DMS53 (cell line): ENCODE results near the gene MGAT4A.

Source experiments
- DNase-seq: peaks from one replicate; lab custom pipeline; 2025; lab: John Stamatoyannopoulos, UW

Gene MGAT4A

DNA sequence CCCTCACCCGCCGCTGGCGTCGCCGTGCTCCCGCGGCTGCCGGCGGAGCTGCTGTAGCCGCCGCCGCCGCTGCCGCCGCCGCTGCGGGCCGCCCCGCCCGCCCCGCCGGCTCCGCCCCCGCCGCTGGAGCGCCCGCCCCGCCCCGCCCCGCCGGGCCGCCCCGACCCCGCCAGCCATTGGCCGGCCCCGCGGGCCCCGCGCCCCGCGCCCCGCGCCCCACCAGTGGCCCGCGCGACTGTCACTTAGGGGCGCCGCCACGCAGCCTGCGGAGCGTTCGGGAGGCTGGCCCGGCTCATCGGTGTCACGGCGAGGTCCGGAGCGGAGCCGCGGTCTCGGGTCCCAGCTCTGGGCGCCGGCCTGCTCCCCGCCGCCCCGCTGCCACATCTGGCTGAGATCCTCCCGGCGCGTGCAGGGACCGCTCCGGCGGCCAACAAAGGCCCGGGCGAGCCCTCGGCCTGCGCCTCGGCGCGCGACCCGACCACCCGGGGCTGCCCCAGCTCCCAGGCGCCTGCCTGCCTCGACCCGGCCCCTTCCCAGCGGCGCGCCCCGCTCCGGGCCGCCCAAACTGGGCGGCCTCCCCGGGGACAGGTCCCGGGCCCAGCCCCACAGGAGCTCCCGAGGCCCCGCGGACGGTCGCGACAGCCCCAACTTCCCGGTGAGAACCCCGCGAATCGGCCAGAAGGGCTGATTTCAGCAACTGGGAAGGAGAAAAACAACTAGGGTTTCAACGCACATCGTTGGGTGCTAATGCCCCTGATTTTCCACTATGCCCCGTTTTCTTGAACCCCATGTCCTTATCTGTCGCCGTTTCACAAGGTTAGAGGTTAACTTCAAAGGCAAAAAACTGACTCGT lies at the start of gene MGAT4A:
MGAT4A (minus strand) TSS at position 92 of the 853 bp plus-strand sequence. CDS start 4,800 bp downstream, outside the sequence.
- DNase-seq = peak; percentile 97

DNA sequence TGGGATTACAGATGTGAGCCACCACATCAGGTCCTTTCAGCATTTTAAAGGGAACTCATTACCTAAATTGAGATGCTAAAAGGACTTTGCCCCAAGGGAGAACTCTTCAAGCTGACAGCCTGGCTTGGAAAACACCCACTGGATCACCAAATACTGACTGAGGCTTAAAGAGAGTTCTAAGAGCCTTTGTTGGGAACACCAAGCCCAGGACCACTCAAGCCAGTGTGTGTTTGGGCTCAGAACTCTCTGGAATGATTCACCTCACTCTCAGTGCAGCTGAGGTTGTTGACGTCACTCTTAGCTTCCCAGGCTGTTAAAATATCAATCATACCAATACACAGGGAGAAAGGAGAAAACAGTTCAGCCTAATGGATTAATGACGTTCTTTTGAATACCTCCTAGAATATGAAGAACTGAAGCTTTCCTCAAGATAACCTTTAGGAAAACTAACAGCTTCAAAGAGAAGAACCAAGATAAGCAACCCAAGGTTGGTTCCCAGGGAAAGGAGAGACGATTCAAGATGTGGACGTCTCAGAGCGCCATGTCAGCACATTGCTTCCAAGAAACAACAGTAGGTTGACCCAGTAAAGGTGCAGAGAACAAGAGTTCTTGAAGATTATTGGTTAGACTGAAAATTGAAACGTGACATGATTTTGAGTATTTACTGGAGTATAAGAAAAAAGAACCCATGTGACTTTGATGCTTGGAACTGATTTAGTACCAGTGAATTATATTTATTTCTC lies 48.0 kb upstream of the MGAT4A start:
- no peak for DNase-seq

GRCh38 chr2:98778151-98778550 lies 47.2 kb upstream of the MGAT4A start:
- DNase-seq = no peak

DNA sequence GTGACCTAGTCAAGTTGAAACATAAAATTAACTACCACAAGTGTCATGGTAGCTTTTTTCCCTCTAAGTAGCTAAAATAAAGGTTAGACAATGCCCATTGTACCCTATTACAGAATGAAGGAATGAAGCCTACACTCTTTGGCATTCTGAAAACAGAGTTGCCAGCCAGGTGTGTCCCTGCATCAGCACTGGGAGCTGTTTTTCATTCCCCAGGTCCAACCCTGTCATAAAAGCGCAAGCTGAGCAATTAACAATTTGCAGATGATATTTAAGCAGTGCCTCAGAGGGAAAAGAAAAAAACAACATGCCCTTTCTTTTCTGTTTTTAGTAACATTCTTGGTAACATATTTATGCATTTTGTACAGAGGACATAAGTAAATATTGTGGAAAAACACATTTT lies 46.8 kb upstream of the MGAT4A start:
- DNase-seq = no peak

GRCh38 chr2:98777076-98777475 lies 46.1 kb upstream of the MGAT4A start:
- no peak for DNase-seq

GRCh38 chr2:98776136-98776535 lies 45.2 kb upstream of the MGAT4A start:
- no peak for DNase-seq

DNA sequence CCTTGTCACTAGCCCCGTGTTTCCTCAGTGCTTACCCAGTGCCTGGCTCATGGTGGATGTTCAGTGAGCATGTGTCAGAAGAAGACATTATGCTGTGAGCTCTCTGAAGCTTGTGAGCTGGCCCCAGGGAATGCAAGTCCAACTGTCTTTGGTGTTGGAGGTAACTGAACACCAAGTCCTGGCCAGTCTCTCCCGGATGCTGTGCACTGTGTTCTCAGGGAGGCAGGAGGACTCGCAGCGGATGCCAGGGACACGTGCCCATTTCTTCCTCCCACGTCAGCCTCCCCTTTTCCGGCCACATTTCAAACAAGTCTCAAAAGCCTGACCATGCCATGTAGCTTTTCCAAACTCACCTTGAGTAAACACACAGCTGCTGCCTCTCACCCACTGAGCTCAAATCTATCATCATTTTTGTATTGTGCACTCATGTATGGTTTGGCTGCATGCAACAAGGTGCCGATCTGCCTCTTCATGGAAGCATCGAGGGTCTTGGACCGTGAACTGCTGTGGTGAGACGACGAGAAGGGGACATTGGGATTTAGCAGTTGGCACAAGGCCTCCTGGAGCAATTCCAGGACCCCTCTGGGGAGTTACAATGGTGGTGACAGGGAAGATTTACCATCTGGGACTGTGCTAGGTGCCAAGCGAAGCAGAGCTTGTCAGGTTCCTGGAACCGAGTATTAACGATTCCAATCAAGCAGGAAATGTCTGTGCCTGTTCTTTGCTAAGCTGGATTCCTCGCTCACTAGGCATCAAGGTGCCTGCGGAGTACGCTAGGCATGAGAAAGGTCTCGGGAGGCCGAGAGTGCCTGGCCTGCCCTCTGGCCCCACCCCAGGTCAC lies 44.4 kb upstream of the MGAT4A start:
- no peak for DNase-seq

- DNase-seq = no peak
Observed at GRCh38 chr2:98773907-98774306, 43.0 kb upstream of the MGAT4A start.

- DNase-seq = no peak
Observed at GRCh38 chr2:98773169-98773568, 42.2 kb upstream of the MGAT4A start.

- no peak for DNase-seq
Observed at GRCh38 chr2:98772536-98772935, 41.6 kb upstream of the MGAT4A start.

DNA sequence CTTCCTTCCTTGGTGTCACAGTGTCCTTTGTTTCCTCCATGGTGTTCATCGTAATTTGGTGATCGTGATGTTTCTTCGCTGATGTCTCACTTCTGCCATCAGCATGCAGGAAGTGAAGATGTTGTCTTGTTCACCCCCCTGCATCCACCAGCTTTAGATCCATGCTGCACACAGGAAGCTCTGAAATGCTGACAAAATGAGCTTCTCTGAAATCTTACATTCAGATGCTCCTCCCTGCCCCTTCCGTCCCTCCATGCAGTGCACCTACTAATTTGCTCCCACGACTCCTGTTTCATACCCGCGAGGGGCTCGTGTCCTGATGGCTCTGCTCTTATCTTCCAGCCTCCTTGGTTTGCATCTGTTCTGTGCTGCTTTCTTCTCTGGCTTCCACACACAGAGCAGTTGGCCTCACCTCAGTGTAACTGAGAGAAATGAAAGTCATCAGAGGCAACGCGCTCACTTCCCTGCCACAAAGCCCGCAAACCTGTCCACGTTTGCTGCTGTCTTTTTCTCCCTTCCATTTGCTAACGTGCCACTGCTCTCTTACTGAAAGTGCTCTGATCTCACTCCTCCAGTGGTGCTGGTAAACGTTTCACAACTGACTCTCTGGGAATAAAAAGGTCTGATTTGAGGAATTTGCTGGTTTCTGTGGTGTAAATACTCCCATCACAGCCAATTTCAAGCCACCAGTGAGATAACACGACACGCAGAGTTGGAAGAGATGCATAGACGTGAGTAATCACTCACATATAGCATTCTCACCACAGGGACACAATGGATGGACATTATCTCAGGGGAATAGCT lies 41.0 kb upstream of the MGAT4A start:
- DNase-seq = no peak

GRCh38 chr2:98771264-98771663 lies 40.3 kb upstream of the MGAT4A start:
- DNase-seq = no peak

- DNase-seq = peak; percentile 100
Observed at GRCh38 chr2:98769784-98770183, 38.9 kb upstream of the MGAT4A start.

- DNase-seq = peak; percentile 91
Observed at GRCh38 chr2:98769114-98769476, 38.2 kb upstream of the MGAT4A start.

DNA sequence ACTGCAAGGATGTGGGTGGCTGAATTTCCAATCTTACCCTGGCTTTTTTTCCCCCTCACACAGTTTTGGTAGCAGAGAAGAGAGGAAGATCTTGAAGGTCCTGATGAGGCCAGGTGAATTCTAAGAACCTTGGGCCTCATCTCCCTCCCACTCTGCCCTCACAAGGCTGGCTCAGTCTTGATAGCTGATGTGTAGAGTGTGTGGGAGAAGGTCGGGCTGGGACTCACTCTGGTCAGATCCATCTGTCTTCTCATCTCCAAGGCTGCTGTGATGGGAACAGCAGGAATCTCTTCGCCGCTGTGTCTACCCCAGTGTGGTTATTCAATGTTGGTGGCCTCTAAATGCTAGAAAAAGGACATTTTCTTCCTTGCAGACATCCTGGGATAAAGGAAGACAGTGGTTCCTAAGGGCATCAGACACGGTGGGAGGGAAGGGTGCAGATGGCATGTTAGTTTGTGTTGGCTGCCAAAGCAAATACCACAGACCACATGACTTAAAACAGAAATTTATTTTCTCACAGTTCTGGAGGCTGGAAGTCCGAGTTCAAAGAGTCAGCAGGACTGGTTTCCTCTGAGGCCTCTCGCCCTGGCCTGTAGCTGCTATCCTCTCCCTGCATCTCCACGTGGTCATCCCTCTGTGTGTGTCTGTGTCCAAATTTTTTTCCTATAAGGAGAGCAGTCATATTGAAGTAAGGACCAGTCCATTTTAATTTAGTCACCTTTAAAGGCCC lies 37.6 kb upstream of the MGAT4A start:
- peak; percentile 94 for DNase-seq

GRCh38 chr2:98764499-98764898 lies 33.6 kb upstream of the MGAT4A start:
- DNase-seq = no peak

GRCh38 chr2:98763209-98763951 lies 32.4 kb upstream of the MGAT4A start:
- DNase-seq = no peak

GRCh38 chr2:98761909-98762308 lies 31.0 kb upstream of the MGAT4A start:
- no peak for DNase-seq

- DNase-seq = no peak
Observed at GRCh38 chr2:98761267-98761781, 30.4 kb upstream of the MGAT4A start.
